ENCODE measurements around the gene PRR14.

- TF ChIP-seq POLR2AphosphoS5 (IDR thresholded peaks at IDR 0.05), result no peak
- no peak for TF ChIP-seq POLR2A (IDR thresholded peaks at IDR 0.05)
- peak; percentile 87 to 96 (median 89) for TF ChIP-seq CTCF (IDR thresholded peaks at IDR 0.05)
- TF ChIP-seq EP300 (IDR thresholded peaks at IDR 0.05; ENCODE audit: low read depth), result no peak
Measured at GRCh38 chr16:30628628-30629540, 21.9 kb upstream of the PRR14 start.
